GM10266 (cell line): ENCODE results near the gene RBM20.

Source experiments
- DNase-seq: peaks from one replicate; pipeline ENCODE4 v3.0.0; 2012; ENCODE audit errors: extremely low spot score
- TF ChIP-seq, protein P1 (sequence below): IDR thresholded peaks from 2 replicates; pipeline ENCODE4 v1.5.1; 2012; ENCODE audit warnings: mild to moderate bottlenecking, low read depth; ENCODE audit not compliant: control insufficient read depth, insufficient read depth; ENCODE audit errors: missing control alignments

RBM20 gene

GRCh38 chr10:110646417-110647135 is 2.4 kb downstream of the RBM20 start:
- no peak for DNase-seq
- TF ChIP-seq, protein P1, sequence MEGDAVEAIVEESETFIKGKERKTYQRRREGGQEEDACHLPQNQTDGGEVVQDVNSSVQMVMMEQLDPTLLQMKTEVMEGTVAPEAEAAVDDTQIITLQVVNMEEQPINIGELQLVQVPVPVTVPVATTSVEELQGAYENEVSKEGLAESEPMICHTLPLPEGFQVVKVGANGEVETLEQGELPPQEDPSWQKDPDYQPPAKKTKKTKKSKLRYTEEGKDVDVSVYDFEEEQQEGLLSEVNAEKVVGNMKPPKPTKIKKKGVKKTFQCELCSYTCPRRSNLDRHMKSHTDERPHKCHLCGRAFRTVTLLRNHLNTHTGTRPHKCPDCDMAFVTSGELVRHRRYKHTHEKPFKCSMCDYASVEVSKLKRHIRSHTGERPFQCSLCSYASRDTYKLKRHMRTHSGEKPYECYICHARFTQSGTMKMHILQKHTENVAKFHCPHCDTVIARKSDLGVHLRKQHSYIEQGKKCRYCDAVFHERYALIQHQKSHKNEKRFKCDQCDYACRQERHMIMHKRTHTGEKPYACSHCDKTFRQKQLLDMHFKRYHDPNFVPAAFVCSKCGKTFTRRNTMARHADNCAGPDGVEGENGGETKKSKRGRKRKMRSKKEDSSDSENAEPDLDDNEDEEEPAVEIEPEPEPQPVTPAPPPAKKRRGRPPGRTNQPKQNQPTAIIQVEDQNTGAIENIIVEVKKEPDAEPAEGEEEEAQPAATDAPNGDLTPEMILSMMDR: no peak

DNA sequence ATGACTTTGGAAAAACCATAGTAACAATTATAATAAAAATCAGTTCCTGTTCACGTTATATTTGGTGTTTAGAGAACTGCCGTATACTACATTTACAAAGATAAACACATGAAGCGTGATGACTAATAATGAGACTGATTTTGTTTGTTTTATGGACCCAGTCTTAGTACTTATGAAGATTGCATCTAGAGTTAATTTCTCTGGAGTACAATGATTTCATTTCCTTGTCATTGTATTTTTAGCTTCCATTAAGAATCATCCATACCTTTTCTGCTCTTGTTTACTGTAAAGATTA is 2.9 kb downstream of the RBM20 start:
- no peak for DNase-seq
- TF ChIP-seq, protein P1: no peak

- TF ChIP-seq, protein P1: no peak
- DNase-seq: no peak
Measured at GRCh38 chr10:110648692-110649346, 4.7 kb downstream of the RBM20 start.

- TF ChIP-seq, protein P1: no peak
- no peak for DNase-seq
Measured at GRCh38 chr10:110649347-110650264, 5.5 kb downstream of the RBM20 start.

GRCh38 chr10:110650265-110650668 is 6.1 kb downstream of the RBM20 start:
- TF ChIP-seq, protein P1: no peak
- DNase-seq: no peak

DNA sequence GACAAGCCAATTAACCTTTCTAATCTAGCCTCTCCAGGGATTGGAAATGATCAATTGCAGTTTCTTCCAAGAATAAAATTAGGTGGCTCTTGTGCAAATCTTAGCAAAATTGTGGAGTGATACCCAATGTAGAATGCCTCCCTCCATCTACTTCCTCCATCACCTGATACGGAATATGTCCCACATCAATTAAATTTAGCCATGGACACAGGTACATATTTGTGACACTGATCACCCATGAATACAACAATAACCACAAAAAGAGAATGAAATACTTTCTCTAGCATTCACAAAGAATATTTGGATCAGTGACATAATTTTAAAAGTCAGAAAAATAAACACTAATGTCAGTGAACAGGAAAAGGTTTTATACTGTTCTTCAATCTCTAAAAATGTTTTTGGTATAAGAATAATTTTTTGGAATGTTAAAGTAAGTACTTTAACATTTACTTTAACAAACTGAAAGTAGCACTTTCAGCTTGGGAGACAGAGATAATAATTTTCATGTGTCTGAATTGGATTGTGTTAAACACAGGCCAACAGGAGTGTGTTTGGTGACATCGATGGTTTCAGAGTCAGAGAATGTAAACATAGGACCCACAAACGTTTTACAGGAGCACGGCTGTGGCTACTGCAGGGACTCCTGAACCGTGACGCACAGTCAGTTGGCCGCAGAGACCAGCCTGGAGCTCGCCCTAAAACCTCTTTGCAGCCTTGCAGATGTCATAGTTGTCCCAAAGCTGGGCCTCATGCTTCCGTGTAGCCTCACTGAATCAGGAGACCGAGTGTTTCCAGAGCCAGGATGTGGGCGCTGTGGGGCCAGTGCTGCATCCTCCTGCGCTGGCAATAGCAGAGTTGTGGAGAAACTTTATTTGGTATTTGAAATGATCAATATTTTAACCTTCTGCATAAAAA is 7.2 kb downstream of the RBM20 start:
- DNase-seq: peak; percentile 57
- TF ChIP-seq, protein P1: no peak
